Body of pancreas (tissue), 4 donors: ENCODE data around the gene KIF18B. TPM values are rescaled to one million over a fixed set of nuclear protein-coding genes. Genes with fewer than 3 reads are reported as not detected.

Experiments used
- ATAC-seq: fragments of 150-250 bp; one replicate; pipeline ENCODE4 v1.9.1; 2016
- DNase-seq, 4 donors: peaks; one replicate each; pipeline ENCODE4 v3.0.0-alpha.2; 2019
- H3K27ac ChIP-seq, 4 donors: fragments of 200-600 bp; sonication (generic); 1 replicate in 3 of 4; 2 replicates in 1 of 4; pipeline versions ENCODE4 v1.5.1 to v1.6.1; 2016 to 2019; ENCODE audit warnings: mild to moderate bottlenecking in 1 of 4, mixed read lengths in 1 of 4, moderate library complexity in 1 of 4
- H3K27me3 ChIP-seq, 2 donors: fragments of 200-600 bp; sonication (generic); one replicate each; pipeline ENCODE4 v1.6.0; 2016; ENCODE audit warnings: mild to moderate bottlenecking in 1 of 2
- H3K36me3 ChIP-seq, 2 donors: fragments of 200-600 bp; sonication (generic); replicated peaks in 1 of 2; 2 replicates each; pipeline ENCODE4 v1.5.1; 2016; ENCODE audit warnings: low read depth in 2 of 2; ENCODE audit not compliant: insufficient read depth in 1 of 2
- H3K4me1 ChIP-seq: fragments of 200-600 bp; sonication (generic); one replicate; pipeline ENCODE4 v1.6.0; 2016
- H3K4me3 ChIP-seq, 2 donors: fragments of 200-600 bp; sonication (generic); 1 replicate in 1 of 2; 2 replicates in 1 of 2; pipeline ENCODE4 v1.5.1; 2016 to 2019
- H3K9me3 ChIP-seq, 3 donors: fragments of 200-600 bp; sonication (generic); 1 replicate in 2 of 3; 2 replicates in 1 of 3; pipeline ENCODE4 v1.5.1; 2016
- POLR2A ChIP-seq, 3 donors: fragments of 450-650 bp; IDR thresholded peaks; one replicate each; pipeline ENCODE4 v1.6.1; 2016; ENCODE audit warnings: antibody characterized with exemption in 3 of 3, mild to moderate bottlenecking in 2 of 3
- WGBS, 2 donors: methylation state at CpG; one replicate each; pipeline ENCODE4 v1.1.5; 2017; 5-methylcytosine and 5-hydroxymethylcytosine counted together
- intact Hi-C: fragments of 100-400 bp; cut with DNase I; formaldehyde crosslinking; loops from one replicate; pipeline ENCODE4 v1.15.1; 2023
- total RNA-seq, 2 donors: library from RNA; depleted of rRNA; stranded (reverse); fragments of >200 nt; gene quantifications; one replicate each; pipeline ENCODE4 v1.1.0, GENCODE V29; 2016
- TF ChIP-seq, protein P1 (sequence below), 7 experiments: fragments of 450-650 bp in 4 of 7; fragments of 200-600 bp in 3 of 7; sonication (generic) in 3 of 7; IDR thresholded peaks; one replicate each; pipeline ENCODE4 v1.5.1; 2016 to 2019; ENCODE audit warnings: antibody characterized with exemption in 7 of 7

KIF18B gene
- under 1 TPM in 1 of 2 donors, not detected in 1; 0.26 TPM for total RNA-seq

DNA sequence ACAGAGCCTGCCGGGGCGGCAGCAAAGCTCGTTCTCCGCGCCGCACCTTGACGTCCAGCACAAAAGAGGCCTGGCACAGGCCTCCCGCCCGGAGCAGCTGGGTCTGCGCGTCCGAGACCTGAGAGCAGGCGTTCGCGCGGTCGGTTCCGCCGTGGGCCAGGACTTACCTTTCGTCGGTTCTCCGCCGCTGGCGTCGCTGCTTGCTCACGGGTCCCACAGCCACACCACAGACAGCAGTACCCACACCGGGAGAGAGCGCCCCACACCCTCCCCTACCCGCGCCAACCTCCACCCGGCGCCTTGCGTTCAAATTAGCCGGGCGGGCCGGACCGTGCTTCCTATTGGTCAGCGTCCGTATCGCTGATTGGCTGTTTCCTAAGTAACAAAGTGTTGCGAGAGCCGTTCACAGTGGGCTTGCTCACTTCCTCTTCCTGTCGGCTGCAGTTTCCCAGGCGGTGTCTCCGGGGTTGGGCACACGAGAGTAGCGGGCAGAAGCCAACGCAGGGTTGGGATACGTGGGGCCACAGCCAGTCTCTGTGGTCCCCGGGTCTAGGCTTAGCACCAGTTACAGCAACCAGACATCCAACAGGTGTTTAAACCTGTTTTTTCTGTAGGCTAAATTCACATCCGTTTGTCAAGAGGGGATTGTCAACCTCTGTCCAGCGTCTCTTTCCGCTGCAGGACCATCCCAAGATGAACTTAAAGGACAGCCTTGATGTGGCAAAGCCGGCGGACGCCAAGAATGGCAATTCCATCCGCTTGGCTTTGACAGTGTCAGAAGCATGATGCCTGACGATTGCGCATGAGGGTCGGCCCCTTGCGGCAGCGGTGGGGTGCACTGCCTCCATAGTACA is at the start of gene KIF18B:
KIF18B (minus strand) TSS at position 313 of the 854 bp plus-strand sequence. CDS start 11,429 bp downstream, outside the sequence.
- H3K4me3 ChIP-seq, result peak within 1 kb of the TSS in 1 of 2 donors; percentile 30
- no peaks in the 10 kb centered on the region for H3K9me3 ChIP-seq
- ATAC-seq, result peak; percentile 100
- H3K4me1 ChIP-seq, result peaks cover 12% of the 10 kb centered on the region
- peak; percentile 87 to 93 (median 90) for DNase-seq
- intact Hi-C loops, result no loop called here
- peak within 1 kb of the TSS in 3 of 4 donors; percentile 51 to 56 (median 53) for H3K27ac ChIP-seq
- 1 to 9% methylated on average over 15 to 62 of the region's 62 CpGs for WGBS, 2 donors
- TF ChIP-seq POLR2A (IDR thresholded peaks at IDR 0.05), result peak; percentile 16 to 82 (median 79)
- TF ChIP-seq, protein P1, sequence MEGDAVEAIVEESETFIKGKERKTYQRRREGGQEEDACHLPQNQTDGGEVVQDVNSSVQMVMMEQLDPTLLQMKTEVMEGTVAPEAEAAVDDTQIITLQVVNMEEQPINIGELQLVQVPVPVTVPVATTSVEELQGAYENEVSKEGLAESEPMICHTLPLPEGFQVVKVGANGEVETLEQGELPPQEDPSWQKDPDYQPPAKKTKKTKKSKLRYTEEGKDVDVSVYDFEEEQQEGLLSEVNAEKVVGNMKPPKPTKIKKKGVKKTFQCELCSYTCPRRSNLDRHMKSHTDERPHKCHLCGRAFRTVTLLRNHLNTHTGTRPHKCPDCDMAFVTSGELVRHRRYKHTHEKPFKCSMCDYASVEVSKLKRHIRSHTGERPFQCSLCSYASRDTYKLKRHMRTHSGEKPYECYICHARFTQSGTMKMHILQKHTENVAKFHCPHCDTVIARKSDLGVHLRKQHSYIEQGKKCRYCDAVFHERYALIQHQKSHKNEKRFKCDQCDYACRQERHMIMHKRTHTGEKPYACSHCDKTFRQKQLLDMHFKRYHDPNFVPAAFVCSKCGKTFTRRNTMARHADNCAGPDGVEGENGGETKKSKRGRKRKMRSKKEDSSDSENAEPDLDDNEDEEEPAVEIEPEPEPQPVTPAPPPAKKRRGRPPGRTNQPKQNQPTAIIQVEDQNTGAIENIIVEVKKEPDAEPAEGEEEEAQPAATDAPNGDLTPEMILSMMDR (IDR thresholded peaks at IDR 0.05), result no peak
- no peaks in the 10 kb centered on the region for H3K36me3 ChIP-seq
- H3K27me3 ChIP-seq, result no peaks in the 10 kb centered on the region

- no peak for DNase-seq
- H3K27ac ChIP-seq, result no peak overlapping the region
- no peak for ATAC-seq
- no peaks in the 10 kb centered on the region for H3K27me3 ChIP-seq
- H3K4me3 ChIP-seq, result no peak overlapping the region
- no peaks in the 10 kb centered on the region for H3K9me3 ChIP-seq
- peaks cover 3% of the 10 kb centered on the region for H3K4me1 ChIP-seq
- no peaks in the 10 kb centered on the region for H3K36me3 ChIP-seq
- 38 to 53% methylated on average over 10 of the region's 10 CpGs for WGBS, 2 donors
- TF ChIP-seq, protein P1 (IDR thresholded peaks at IDR 0.05), result no peak
- TF ChIP-seq POLR2A (IDR thresholded peaks at IDR 0.05), result no peak
- intact Hi-C loops, result no loop called here
Measured at GRCh38 chr17:44996304-44996703, 48.7 kb upstream of the KIF18B start.

DNA sequence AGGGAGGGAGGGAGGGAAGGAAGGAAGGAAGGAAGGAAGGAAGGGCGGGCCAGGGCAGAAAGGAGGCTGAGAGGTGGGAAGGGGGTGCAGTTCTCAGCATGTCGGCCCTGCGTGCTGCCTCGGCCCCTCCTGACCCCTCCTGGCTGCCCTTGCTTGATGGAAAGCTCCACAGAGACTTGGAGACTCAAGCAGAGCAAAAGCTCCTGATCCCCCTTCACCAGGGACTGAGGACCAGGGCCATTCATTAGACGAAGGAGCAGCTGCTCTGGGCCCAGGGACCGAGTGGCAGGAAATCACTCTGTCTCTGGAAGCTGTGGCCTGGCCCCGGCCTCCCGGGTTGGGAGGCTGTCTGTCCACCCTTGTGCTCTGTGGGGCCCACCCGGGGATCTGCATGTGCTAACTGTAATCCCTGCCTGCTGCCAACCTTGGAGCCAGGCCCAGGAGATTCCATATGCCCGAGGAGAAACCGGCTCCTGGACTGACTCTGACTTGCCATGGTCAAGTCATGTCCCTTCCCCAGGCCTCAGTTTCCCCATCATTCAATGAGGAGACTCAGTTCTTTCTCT is 47.9 kb upstream of the KIF18B start:
- ATAC-seq, result no peak
- Histone ChIP-seq H3K4me3 (no peak overlapping the region), H3K36me3 (no peaks in the 10 kb centered on the region), H3K4me1 (no peaks in the 10 kb centered on the region), H3K27ac (no peak overlapping the region), H3K9me3 (no peaks in the 10 kb centered on the region), H3K27me3 (no peaks in the 10 kb centered on the region)
- DNase-seq, result no peak
- 57 to 60% methylated on average over 9 to 10 of the region's 11 CpGs for WGBS, 2 donors
- TF ChIP-seq POLR2A (IDR thresholded peaks at IDR 0.05), result no peak
- TF ChIP-seq, protein P1 (IDR thresholded peaks at IDR 0.05), result no peak
- intact Hi-C loops, result no loop called here

DNA sequence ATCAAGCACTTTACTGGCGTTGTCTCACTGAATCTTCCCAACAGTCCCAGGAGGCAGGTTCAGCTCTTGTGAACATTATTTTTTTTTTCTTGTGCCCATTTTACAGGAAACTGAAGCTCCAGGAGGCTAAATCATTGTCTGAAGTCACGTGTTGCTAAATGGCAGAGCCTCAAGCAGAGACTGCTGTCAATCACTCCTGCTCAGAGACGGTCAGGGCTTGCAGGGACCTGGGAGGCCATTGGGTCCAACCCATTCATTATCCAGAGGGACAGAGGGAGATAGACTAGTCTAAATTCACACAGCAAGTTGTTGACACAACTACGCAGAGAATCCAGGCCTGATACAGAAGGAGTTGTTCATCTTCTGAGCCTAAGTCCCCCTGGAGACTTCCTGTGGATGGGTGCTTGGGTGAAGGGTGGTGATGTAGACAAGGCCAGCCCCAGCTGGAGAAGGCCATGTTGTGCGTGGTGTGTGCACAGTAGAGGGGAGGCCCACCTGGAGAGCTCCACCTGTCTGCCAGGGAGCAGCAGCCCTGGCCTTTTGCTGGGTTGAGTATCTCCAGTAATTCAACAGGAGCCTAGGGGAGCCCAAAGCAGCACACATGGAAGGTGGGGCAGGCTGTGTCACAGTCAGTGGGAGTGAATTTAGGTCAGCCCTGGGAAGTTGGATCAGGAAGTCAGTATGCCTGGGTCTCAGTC is 44.8 kb upstream of the KIF18B start:
- peaks cover 18% of the 10 kb centered on the region for H3K4me1 ChIP-seq
- H3K27ac ChIP-seq, result no peak overlapping the region
- intact Hi-C loops, result no loop called here
- no peaks in the 10 kb centered on the region for H3K36me3 ChIP-seq
- no peak for DNase-seq
- ATAC-seq, result no peak
- H3K9me3 ChIP-seq, result no peaks in the 10 kb centered on the region
- H3K27me3 ChIP-seq, result no peaks in the 10 kb centered on the region
- TF ChIP-seq, protein P1 (IDR thresholded peaks at IDR 0.05), result no peak
- no peak for TF ChIP-seq POLR2A (IDR thresholded peaks at IDR 0.05)
- 81 to 83% methylated on average over 5 of the region's 5 CpGs for WGBS, 2 donors
- no peak overlapping the region for H3K4me3 ChIP-seq
